ENCODE results near the gene PKNOX2. TPM values are rescaled to one million over a fixed set of nuclear protein-coding genes. Genes with fewer than 3 reads are reported as not detected.

The PKNOX2 gene
- total RNA-seq, 6 experiments from 2014 or later, result 0.10 TPM; not detected in 5

- no peak for TF ChIP-seq CTCF (IDR thresholded peaks at IDR 0.05)
- Mint-ChIP-seq H3K27me3 (ENCODE audit: insufficient read depth) (peaks cover 33% of the 10 kb centered on the region), H3K9me3 (no peaks in the 10 kb centered on the region; the same call in 1 of the 2 replicates), H3K4me3 (no peak overlapping the region), H3K36me3 (ENCODE audit: low read depth) (no peaks in the 10 kb centered on the region), H3K4me1 (ENCODE audit: low read depth) (no peaks in the 10 kb centered on the region), H3K27ac (no peak overlapping the region)
- no peak for DNase-seq
Observed at GRCh38 chr11:125241104-125241503, 76.6 kb downstream of the PKNOX2 start.

GRCh38 chr11:125242141-125242775 is 77.7 kb downstream of the PKNOX2 start:
- H3K27ac Mint-ChIP-seq, result no peak overlapping the region

GRCh38 chr11:125244166-125244565 is 79.6 kb downstream of the PKNOX2 start:
- H3K4me1 Mint-ChIP-seq (ENCODE audit: low read depth), result no peaks in the 10 kb centered on the region
- no peaks in the 10 kb centered on the region for H3K36me3 Mint-ChIP-seq (ENCODE audit: low read depth)
- no peak overlapping the region for H3K27ac Mint-ChIP-seq
- DNase-seq, result no peak
- H3K4me3 Mint-ChIP-seq, result no peak overlapping the region
- TF ChIP-seq CTCF (IDR thresholded peaks at IDR 0.05), result no peak
- H3K9me3 Mint-ChIP-seq, result no peaks in the 10 kb centered on the region; the same call in 1 of the 2 replicates
- peaks cover 17% of the 10 kb centered on the region for H3K27me3 Mint-ChIP-seq (ENCODE audit: insufficient read depth)

More at GRCh38 chr11:125242141-125242775, 77.7 kb downstream of the PKNOX2 start:
- no peak for DNase-seq
- TF ChIP-seq CTCF (IDR thresholded peaks at IDR 0.05), result no peak
- H3K4me3 Mint-ChIP-seq, result no peak overlapping the region
- H3K36me3 Mint-ChIP-seq (ENCODE audit: low read depth), result no peaks in the 10 kb centered on the region
- no peaks in the 10 kb centered on the region for H3K4me1 Mint-ChIP-seq (ENCODE audit: low read depth)
- peaks cover 26% of the 10 kb centered on the region for H3K27me3 Mint-ChIP-seq (ENCODE audit: insufficient read depth)
- no peaks in the 10 kb centered on the region; the same call in 1 of the 2 replicates for H3K9me3 Mint-ChIP-seq

- Mint-ChIP-seq H3K9me3 (no peaks in the 10 kb centered on the region; the same call in 1 of the 2 replicates), H3K36me3 (ENCODE audit: low read depth) (no peaks in the 10 kb centered on the region), H3K27me3 (ENCODE audit: insufficient read depth) (peaks cover 11% of the 10 kb centered on the region), H3K4me1 (ENCODE audit: low read depth) (no peaks in the 10 kb centered on the region), H3K27ac (no peak overlapping the region), H3K4me3 (no peak overlapping the region)
- no peak for TF ChIP-seq CTCF (IDR thresholded peaks at IDR 0.05)
- DNase-seq, result no peak
Observed at GRCh38 chr11:125245299-125245698, 80.7 kb downstream of the PKNOX2 start.

GRCh38 chr11:125247431-125247830 is 82.9 kb downstream of the PKNOX2 start:
- DNase-seq, result no peak
- no peak for TF ChIP-seq CTCF (IDR thresholded peaks at IDR 0.05)
- Mint-ChIP-seq H3K4me1 (ENCODE audit: low read depth) (no peaks in the 10 kb centered on the region), H3K27ac (no peak overlapping the region), H3K4me3 (no peak overlapping the region), H3K27me3 (ENCODE audit: insufficient read depth) (peaks cover 6% of the 10 kb centered on the region), H3K36me3 (ENCODE audit: low read depth) (no peaks in the 10 kb centered on the region), H3K9me3 (no peaks in the 10 kb centered on the region)

Data from HFFc6 (cell line).